Endometrial microvascular endothelial cells (primary cell): ENCODE data around the gene MED7. TPM values are rescaled to one million over a fixed set of nuclear protein-coding genes. Genes with fewer than 3 reads are reported as not detected.
"Not testable (repeated sequence)": the region's sequence is repeated elsewhere in the genome, so short reads cannot be mapped to it uniquely, and the experiment has no call there.

ENCODE experiments used
- in situ Hi-C: cut with HindIII; loops from 2 replicates; pipeline ENCODE4 v1.10.0; 2017; ENCODE audit warnings: low sequenced_read_pairs, low pct_unique_long_range_greater_than_20kb; ENCODE audit errors: inconsistent ontology term
- total RNA-seq: library from RNA; depleted of rRNA; stranded (reverse); fragments of >200 nt; gene quantifications from one replicate; pipeline ENCODE4 v1.2.3, GENCODE V29; 2015; ENCODE audit errors: inconsistent ontology term

MED7 gene, protein sequence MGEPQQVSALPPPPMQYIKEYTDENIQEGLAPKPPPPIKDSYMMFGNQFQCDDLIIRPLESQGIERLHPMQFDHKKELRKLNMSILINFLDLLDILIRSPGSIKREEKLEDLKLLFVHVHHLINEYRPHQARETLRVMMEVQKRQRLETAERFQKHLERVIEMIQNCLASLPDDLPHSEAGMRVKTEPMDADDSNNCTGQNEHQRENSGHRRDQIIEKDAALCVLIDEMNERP
- total RNA-seq = 6.7 TPM

DNA sequence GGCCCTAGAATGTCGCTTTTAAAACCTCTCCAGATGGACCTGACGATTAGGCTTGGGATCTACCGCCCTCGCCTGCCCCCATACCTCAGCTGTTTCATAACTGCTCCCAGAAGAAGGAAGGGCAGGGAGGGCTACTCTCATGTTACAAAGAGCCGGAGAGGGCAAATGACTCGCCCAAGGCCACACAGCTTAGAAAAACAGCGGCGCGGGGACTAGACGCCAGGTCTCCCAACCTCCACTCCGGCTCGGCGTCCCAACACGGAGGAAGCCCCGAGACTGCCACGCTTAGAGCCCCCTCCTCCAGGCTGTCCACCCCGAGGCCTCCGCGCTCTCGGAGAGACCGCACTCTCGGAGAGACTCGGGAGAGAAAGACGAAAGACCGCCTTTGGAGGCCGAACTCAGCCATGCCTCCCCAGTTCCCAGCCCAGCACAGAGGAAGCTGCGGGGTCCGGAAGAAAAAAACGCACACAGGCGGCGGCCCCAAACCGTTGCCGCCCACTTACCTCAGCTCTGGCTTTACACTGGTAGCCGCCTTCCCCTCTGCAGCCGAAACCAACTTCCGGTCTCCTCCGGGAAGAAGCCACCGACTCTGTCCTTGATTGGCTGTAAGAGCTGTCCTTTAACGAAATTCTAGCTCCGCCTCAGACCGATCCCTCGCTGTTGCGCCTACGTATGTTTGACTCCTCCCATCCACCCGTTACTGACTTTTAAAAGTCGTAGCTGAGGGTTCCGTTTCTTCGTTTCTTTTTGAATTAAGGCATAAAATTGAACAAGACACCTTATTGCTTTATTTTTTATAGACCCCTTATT is at the start of gene MED7:
Gene MED7, minus strand, starts transcription at position 549 of the 810 bp plus-strand sequence. CDS start 3,434 bp downstream, outside the sequence.
- in situ Hi-C loops = no loop called here

DNA sequence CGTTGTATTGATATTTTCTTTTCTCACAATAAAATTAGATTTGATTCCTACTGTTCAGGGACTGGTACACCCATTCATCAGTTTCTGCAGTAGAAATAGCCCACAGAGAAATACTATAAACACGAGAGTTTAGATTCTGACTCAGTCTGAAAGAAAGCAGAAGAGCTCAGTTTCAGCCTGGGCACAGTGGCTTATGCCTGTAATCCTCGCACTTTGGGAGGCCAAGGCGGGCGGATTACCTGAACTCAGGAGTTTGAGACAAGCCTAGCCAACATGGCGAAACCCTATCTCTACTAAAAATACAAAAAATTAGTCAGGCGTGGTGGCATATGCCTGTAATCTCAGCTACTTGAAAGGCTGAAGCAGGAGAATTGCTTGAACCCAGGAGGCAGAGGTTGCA is 46.6 kb upstream of the MED7 start:
- in situ Hi-C loops = no loop called here

DNA sequence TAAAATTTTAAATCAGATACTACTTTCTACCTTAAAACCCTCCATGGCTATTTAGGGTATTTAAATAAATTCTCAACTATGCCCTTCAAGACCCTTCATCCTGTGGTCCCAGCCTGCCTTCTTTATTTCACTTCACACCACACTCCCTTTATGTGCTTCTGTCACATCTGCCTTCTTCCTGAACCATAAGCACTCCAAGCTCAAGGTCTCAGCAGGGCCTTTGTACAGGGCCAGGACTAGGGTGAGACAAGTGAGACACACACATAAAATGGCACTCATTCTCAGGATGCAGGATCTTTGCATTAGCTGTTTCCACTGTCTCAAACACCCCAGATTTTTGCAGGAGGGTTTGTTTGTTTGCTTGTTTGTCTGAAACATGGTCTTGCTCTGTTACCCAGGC is 45.6 kb upstream of the MED7 start:
- in situ Hi-C loops = no loop called here

DNA sequence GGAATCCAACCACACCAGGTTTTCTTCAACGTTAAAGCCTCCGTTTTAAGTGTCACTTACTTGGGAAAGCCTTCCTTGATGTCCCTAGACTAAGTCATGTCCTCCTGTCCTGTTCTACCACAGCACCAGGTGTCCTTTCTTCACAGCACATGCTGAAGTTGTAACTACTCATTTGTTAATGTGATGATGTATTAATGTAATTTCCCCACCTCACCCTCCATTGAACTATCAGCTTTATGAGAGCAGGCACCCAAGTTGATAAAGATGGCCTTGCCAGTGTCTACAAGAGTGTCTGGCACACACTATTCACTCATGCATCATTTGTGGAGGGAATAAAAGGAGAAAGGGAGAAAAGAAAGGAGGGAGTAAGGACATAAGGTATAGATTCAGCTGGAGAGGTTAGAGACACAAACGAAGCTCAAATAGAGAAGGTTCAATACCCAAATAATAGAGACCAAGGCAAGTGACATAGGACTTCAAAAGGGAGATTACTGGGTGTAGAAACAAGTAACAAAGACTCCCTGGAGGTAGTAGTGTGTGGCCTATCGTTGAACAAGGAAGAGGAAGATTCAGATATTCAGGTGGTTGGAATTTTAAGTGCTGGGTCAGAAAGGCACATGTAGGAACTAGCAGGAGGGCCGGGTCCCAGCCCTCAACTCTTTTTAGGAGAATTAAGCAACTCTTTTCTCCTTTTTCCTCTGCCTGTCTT is 44.5 kb upstream of the MED7 start:
- in situ Hi-C loops = no loop called here

DNA sequence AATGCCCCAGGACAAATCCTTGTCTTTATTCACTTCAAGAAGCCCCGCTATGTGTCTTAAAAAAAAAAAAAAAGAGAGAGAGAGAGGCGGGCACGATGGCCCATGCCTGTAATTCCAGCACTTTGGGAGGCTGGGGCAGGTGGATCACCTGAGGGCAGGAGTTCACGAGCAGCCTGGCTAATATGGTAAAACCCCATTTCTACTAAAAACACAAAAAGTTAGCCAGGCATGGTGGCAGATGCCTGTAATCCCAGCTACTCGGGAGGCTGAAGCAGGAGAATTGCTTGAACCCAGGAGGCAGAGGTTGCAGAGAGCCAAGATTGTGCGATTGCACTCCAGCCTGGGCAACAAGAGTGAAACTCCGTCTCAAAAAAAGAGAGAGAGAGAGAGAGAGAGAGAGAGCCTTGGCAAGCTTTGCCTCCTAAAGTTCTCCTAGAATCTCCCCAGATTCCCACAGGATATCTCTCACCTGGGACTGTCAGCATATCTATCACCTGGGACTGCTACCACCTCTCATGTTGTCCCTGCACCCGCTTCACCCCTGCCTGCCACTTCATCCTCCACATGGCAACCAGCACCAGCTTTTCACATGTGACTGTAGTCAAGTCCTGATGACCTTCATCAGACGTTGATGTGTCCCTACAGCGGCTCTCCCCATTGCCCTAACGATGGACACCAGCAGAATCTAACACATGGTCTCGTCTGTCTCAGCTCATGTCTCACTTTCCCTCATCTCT is 43.8 kb upstream of the MED7 start:
- in situ Hi-C loops = no loop called here

DNA sequence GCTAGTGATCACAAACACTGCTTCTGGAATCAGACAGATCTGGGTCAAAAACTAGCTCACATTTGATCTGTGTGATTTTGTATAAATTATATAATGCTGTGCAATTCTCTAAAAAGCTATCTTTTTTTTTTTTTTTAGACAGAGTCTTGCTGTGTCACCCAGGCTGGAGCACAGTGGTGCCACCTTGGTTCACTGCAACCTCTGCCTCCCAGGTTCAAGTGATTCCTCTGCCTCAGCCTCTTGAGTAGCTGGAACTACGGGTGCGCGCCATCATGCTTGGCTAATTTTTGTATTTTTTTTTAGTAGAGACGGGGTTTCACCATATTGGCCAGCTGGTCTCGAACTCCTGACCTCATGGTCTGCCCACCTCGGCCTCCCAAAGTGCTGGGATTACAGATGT is 42.5 kb upstream of the MED7 start:
- in situ Hi-C loops = not testable (repeated sequence)

DNA sequence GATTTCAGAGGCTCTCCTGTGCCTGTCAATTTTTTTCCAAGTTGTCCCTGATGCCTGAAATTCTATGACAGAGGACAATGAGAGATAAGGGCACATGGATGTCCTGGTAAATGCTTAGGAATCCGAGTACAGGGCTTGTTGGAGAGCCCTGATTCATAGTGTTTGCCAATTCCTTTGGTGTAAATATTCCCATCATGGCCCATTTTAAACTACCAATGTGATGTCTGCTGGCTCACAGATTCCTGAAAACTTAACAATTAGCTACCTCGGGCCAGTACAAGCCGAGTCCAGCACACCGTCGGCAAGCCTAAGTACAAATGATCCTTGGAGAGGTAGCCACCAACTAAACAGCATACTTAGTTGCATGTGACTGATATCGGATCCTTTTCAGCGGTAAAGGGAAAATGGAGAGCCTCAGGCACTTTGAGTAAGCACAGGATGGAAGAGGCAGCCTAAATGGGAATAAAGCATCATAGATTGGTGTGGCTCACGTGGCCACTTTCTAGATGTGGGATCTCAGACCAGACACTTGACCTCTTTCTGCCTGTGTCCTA is 41.5 kb upstream of the MED7 start:
- in situ Hi-C loops = no loop called here

DNA sequence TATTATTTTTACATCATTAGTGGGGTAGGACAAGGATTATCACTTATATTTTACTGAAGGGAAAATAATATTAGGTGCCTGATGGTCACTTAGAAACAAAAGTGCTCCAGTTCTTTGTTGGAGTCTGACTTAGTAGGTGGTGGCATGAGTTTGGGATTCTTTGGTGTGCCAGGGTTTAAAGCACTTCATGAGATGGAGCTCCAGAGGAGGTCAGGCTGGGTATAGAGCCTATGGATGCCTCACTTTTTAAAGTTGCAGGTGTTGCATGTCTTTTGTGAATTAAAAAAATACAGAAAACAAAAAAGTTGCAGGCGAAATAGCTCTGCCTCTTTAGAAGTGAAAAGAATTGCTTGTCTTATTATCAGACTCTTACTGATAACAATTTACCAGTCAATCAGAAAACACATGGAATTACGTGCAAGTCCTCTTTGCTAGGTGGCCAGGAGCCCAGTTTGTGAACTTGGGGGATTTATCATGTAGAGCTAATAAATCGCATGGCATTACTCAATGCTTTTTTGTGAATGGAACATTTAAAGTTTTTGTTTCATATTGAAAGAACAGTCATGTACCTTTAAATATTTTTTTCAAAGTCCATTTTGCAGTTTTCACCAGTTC is 39.6 kb upstream of the MED7 start:
- in situ Hi-C loops = no loop called here

DNA sequence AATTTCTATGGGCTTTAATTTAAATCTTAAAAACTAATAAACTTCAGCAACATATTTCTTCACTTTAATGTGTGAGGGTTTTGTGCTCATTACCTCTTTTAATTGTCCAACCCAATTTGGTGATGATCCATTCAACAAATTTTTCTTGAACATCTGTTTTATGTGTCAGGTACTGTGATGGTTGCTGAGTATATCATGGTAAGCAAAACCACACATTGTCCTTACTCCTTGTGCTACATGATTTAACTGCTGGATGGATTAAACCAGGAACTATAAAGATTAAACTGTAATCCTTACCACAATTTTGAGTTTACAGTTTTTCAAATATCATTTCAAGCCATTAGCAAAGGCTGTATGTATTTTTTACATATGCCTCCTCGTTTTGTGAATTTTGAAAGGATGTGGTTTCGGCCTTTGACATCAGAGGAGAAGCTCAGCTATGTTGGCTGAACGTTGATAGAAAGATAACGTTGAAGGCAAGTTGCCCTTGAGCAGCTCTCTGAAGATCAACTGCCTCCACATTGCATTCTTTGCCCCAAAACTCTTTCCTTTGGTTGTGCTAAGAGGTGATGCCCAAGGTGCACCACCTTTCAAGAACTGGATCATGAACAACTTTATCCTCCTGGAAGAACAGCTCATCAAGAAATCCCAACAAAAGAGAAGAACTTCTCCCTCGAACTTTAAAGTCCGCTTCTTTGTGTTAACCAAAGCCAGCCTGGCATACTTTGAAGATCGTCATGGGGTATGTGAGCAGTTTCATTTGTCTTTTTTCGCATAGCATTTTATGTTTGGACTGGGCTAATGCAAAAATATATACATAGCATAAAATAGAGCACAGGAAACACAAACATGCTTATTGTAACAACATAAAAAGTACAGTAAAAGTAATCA is 38.0 kb upstream of the MED7 start, which contains the start of gene ITK:
Gene ITK, plus strand, starts transcription at position 467 of the 891 bp plus-strand sequence. Its CDS starts 138 bp downstream, at position 605.
- in situ Hi-C loops = no loop called here

DNA sequence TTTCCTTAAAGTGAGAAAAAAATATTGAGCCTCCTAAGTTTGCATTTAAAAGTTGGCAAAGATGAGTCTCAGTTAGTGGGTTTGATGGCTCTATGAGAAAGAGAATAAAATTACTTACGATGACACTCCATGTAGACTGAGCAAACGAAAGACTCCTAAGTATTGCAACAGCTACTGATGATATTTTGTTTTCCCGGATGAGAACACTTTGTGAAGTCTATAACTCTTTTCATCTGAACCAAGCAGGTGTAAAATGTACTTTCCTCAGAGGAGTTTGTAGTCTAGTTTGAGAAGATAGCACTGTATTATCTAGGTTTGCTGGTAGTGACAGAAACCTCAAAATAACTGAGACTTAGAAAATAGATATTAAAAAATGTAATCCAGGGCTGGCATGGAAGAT is 36.3 kb upstream of the MED7 start:
- in situ Hi-C loops = no loop called here

DNA sequence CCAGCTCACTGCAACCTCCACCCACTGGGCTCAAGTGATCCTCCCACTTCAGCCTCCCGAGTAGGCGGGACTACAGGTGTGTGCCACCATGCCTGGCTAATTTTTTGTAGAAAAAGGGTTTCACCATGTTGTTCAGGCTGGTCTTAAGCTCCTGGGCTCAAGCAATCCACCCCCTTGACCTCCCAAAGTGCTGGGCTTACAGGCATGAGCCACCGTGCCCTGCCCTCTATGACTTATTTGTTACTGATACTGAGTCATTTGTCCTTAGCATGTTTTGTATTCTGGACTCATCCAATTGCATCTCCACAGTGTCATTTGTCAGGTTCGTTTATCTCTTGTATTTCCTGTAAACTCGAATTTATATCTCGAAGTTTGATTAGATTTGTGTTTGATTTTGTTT is 35.3 kb upstream of the MED7 start:
- in situ Hi-C loops = no loop called here

DNA sequence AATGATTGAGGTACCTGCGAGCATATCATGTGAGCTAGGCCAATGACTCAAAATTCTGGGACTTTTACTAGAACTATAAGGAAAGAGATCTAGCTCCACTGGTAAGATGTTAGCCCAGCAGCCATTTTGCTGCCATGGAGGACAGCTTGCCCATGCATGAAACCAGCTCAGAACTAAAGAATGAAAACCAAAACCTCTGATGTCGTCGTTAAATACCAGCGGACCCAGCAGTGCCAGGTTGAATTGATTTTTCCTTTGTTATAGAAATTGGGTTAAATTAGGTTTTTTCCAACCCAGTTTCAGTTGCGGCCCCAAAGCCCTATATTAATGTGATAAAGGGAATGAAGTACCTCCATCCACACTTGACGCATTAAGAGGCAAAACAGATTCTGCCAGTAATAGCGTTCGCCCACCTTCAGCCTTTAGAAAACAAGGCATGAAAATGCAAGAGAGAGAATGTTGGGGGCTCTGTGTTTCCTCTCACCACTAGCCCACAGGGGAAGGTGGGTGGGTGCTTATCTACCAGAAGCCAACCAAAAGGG is 32.5 kb upstream of the MED7 start:
- in situ Hi-C loops = no loop called here

DNA sequence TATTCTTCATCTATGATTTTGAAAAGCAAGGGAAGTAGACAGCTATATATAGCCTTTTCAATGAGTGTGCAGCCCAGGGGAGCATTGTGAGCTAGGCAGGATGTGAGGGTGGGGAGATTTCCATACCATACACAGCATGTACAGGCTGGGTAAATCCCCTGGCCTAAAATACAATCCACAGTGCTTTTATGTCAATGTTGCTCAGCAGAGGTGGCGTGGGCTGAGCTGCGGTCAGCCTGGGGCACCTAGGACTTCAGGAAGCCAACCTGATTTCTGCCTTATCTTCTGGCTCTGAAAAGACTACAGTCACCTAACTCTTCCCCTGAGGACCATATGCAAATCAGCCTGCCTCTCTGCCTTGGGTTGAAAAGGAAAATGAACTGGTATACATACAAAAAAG is 29.7 kb upstream of the MED7 start:
- in situ Hi-C loops = no loop called here

DNA sequence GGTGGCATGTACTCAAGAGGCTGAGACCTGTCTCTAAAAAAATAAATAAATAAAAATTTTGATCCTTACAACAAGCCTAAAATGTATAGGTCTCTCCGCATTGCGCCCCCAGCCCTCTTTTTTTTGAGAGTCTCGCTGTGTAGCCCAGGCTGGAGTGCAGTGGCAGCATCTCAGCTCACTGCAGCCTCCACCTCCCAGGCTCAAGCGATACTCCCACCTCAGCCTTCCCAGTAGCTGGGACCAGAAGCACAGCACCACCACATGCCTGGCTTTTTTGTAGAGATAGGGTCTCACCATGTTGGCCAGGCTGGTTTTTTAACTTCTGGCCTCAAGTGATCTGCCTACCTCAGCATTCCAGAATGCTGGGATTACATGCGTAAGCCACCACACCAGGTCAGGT is 25.6 kb upstream of the MED7 start:
- in situ Hi-C loops = no loop called here

DNA sequence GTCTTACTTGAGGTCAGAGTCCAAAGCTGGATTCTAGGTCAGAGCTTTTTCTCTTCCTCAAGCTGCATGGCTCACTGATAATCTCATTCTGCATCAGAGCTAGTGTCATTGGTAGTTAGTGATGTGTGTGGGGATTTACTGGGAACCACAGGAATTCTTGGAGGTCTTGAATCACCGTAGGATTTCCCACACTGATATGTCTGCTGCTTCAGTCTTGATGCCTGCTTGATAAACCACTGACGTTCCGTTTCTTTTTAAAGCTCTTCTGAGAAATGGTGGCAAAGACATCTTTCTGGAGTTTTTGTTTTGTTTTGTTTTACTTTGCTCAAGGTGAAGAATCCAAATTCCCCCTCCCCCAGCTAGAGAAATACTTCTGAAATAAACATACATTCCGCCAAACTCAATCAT is 24.6 kb upstream of the MED7 start:
- in situ Hi-C loops = no loop called here

DNA sequence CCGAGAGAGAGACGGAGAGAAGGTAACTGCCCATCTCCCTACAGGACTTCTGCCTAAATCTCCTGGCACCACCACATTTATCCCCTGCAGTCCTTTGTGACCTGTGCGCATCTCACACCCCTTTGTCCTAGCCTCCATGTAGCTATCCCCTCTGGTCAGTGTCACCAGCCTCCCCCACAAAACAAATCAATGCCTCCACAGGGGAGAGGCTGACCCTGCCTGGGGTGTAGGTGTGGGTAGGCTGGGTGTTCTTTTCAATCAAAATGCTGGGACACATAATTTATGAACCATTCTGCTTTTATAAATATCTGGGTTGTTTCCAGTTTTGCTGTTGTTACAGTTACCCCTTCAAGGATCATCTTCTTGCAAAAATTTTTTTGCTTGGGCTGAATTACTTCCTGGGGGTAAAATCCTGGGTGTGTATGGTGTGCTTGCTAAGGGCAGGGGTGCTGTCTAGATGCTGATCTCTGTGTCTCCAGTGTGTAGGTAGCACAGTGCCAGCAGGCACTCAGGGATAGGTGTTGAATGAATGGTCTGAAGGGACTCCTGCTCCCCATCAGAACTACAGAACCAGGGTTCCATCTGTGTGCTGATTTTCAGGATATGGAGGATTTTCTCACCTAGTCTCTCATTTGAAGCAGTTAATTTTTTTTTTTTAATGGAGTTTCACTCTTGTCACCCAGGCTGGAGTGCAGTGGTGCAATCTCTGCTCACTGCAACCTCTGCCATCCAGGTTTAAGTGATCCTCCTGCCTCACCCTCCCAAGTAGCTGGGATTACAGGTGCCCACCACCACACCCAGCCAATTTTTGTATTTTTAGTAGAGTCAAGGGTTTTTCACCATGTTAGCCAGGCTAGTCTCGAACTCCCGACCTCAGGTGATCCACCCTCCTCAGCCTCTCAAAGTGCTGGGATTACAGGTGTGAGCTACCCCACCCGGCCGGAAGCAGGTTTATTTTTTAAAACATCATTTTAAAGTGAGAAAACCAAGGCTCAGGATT is 23.8 kb upstream of the MED7 start, which contains the start of gene GARIN3:
Gene GARIN3, minus strand, starts transcription at position 51 of the 1,000 bp plus-strand sequence. CDS start 96 bp downstream, outside the sequence.
- in situ Hi-C loops = no loop called here
